ENCODE data around the gene RASGRP3.

The RASGRP3 gene

DNA sequence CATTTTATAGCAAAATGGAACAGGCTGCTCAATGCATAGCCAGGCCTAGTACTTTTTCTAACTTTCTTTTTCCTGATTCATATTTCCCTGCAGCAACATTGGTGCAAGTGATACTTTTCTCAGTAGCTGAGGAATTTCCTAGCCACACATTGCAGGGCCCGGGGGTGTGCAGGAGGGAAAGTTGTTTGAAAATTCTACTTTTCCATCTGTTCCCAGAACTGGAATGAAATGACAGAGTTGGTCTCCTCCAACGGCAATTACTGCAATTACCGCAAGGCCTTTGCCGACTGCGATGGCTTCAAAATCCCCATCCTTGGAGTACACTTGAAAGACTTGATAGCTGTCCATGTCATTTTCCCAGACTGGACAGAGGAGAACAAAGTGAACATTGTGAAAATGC is 50.5 kb downstream of the RASGRP3 start:
- no peak for DNase-seq

DNA sequence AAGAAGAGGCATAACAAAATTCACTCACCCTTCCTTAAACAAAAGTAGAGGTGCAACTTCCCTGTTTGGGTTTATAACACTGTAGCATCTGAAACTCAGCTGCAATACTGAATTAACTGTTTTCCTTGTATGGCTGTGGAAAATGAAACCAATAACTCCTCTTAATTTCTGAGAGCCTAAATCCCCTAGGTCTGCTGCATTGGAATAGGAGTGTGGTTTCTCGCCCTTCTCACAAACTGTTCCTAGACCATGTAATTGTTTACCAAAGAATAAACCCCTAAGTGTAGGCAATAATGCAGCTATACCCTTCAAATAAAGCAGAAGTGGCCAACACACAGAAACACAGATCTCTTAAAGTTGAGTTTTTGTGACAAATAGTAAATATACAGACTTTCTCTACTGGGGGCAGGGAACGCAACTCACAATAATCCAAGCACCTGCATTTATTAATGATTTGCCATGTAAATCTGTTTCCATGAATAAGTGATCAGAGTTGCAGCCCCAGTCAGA is 52.0 kb downstream of the RASGRP3 start:
- no peak for DNase-seq

DNA sequence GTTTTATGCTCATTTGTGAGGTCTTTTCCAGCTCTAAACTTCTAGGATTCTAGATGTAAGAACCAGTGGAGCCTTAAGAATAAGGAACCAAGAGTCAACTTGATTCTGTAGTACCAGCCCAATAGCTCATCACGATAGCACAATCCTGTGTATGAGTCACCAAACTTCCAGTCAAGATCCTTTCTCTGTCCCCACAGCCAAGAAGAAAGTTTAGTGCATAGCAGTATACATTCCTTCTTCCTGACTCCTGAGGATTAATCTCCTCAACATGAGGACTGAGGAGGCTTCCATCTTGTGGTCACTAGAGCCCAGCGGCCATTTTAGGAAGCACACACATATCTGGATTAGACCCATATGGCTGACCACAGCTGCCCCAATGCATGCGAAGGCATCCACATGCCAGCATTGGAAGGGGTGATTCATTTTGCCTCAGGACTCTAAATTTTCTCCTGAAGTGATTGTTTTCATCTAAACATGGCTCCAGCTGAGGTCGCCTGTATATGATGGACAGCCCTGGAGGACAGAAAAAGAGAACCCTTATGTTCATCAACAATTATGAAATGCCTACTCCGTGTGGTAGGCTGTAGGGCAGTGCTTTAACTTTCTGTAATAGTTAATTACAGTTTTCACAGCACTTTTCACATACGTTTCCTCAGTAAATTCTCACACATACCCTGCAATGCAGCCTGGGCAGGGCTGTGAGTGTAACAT is 53.5 kb downstream of the RASGRP3 start:
- DNase-seq: peak; percentile 92

DNA sequence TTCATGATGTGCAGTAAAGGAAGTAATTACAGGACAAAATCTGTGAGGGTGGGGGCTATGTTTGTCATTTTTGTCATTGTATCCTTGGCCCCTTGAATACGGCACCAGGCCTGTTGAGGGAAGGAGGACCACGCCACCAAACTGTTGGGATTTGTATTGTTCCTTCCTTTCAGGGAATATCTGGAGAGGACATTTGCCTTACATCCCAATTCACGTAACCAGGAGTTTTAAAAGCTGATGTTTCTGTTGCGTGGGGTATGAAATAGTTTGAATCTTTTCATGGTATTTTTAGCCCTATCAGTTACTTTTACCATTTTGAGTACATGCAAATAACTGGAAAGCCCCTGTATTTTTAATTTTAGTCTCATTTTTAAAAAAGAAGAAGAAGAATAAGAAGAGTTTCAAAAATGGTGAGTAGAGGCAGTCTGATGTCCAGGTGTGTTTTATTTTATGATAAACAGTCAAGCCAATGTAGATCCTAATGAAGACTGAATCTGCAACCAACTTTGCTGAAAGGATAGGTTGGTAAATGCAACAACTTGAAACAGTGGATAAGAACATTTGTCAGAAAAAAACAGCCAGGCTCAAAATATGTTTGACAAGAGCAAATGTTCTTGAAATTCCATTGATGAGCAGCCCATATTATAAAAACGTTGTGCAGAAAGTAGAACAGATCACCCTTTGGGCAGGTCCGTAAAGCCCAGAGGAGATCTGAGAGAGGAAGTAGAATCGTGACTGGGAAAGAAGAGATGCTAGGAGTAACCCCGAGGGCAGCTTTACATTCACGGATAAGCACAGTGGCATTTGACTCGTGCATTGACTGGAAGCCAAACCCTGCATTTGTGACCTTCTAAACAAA is 54.5 kb downstream of the RASGRP3 start:
- no peak for DNase-seq

DNA sequence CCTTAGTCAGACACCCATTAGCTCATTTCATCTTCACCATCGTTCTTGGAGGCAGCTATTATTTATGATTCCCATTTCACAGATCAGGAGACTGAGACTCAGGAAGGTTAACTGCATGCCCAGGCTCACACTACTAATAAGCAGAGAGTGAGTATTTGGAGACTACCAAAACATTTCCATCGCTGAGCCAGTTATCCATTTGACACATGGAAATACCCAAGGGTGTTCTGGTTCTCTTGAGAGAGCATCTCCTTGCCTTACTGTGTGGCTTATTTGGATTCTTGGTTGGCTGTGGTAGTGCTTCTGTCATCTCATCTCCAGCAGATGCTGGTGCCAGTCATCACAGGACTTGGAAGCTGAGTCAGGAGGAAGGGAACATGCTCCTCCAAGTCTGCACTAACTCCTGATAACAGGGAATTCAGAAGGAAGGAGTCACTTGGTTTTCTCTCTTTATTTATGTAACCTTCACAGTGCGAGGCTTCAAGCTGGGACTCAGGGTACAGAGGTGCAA is 55.2 kb downstream of the RASGRP3 start:
- peak; percentile 53 for DNase-seq

DNA sequence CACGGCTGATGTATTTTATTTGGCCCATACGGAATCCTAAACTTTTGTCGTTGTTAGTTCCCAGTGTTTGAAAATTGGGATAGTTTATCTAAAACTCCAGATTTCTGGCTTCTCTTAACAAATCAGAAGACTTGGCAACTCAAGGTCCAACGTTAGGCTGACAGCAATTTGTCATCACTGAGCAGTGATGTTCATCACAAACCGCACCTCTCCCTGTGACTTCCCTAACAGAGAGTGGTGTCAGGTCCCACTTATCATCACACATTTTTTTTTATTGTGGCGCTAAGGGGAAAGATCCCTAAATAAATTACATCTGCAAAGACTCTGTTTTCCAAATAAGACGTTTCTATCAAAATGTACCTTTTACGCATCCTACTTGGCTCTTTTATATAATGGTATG is 55.7 kb downstream of the RASGRP3 start:
- DNase-seq: no peak

DNA sequence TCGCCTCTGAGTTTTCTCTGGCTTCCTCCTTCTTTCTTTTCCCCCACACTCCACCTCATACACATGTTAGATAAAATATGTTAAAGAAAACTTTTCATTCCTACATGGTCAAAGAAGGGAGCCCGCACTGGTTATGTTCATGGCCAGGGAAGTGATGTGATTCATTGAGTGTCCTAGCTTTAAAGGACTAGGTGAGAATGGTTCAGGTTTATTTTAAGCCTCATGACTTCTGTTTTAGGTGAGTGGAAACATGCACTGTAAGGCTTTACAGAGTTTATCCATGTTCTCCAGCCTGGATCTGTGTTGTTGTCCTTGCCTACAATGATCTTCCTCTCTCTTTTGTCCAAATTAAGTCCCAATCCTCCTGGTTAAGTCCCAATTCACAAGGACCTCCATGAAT is 56.5 kb downstream of the RASGRP3 start:
- DNase-seq: no peak

DNA sequence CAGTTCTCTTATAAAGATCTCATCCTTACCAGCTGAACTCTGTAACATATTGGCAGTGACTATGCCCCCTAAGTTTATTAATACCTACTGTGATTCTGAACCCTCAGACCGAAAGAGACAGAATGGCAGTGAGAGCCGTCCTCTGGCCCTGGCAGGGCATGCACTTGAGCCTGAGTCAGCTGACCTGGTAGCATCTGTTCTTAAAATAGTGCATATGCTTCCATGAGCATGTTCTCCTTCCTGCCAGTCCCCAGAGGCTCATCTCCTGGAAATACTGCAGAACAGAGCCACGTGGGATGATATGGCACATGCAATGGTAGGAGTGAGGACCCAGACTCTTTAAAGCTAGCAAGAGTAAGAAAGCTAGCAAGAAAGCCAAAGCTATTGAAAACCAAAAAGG is 59.0 kb downstream of the RASGRP3 start:
- DNase-seq: no peak

DNA sequence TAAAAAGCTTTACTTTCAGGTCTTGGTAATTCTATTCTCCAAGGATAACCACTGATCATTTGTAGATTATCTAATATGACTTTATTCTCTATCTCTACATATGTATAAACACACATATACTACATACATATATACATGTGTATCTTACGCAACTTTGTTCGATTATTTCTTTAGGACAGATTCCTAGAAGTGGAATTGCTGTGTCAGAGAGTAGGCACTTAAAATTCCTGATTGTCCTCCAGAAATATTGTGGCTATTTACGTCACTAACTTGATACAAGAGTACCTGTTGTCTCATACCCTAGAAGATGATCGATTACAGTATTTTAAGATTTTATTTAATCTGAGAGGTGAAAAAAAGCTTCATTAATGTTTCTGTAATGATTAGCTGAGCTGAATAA is 64.8 kb downstream of the RASGRP3 start:
- DNase-seq: no peak

DNA sequence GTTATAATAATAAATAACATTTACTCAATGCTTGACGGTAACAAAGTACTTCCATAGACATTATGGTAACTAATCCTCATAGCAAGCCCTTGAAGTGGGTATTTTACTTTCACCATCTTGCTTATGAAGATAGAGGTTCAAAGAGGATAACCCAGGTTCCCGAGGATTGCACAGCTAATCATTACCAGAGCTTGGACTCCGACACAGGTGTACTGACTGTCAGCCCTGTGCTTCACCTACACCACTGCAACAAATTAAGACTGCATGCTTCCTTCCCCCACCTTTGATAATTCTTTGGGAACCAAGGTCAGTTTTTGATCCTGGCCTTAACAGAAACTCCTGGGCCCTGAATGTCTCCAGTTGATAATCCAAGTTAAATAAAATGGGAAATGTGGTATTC is 73.8 kb downstream of the RASGRP3 start:
- DNase-seq: no peak

DNA sequence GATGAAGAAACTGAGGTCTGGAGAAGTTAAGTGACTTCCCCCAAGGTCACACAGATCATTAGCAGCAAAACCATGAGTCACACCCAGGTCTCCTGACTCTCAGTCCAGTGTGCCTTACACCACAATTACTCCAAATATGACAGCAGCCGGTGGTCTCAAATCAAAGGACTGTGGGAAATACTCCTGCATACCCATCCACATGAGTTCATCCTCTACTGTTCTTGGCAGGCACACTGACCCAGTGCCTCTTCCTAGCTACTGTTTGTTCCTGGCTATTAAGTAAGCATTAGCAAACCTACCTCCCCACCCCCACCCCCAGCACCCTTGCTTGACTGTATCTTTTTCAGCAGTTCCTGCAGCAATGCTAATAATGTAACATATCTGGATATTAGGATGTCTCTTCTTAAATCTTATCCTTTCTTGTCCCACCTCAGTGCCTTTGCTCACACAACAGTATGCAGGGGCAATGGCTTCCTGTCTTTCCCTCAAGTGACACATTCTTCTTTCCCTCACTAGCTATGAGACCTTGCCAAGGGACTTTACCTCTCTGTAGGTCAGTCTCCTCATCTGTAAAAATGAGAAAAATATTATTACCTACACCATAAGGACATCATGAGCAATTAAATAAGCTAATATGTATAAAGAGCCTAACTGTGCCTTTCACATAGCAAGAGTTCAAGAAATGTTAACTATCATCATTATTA is 76.5 kb downstream of the RASGRP3 start:
- DNase-seq: peak; percentile 28

DNA sequence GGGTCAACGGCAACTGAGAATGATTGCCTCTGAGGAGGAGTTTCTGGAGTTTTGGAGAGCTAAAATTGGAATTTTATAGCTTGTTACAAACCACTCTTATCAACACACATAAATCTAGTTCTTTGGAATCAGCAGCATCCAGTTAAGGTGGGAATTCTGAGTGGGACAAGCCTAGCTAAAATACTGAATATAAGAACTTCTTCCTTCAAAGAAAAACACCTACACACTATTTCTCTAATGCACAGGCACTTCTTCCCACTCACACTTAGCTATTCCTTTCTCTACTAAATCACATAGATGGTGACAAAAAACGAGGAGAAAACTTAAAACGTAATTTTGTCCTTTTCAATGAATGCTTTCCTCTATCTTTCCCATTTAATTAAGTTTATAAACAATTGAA is 79.2 kb downstream of the RASGRP3 start:
- no peak for DNase-seq

DNA sequence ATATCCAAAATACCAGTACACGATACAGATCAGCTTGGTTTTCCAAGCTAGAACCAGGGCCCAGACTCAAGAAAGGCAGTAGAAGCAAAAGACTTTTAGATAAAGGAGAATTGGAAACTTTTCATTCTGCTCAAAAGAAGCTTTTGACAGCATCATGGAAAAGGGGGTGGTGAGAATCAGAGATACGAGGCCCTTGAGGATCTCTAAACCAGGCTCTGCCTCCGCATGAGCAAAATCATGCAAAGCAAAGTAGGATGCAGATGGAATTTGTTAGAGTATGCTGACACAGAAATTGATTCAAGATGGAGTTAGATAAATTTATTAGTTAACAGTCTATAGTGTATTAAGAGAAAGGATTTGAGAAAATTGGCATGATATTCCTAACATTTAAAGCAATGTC is 82.9 kb downstream of the RASGRP3 start:
- DNase-seq: no peak

DNA sequence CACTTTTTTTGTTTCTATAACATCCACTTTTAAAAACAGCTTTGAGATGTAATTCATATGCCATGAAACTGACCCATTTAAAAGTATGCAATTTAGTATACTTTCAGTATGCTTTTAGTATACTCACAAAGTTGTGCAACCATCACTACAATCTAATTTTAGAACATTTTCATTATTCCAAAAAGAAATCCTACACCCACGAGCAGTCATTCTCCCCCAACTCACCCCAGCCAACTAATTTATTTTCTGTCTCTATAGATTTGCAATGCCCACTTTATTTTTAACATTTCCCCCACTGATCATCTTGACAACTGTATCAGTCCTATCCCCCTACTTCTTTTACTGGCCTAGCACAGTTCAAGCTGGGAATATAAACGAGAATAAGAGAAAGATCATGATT is 83.6 kb downstream of the RASGRP3 start:
- DNase-seq: no peak

DNA sequence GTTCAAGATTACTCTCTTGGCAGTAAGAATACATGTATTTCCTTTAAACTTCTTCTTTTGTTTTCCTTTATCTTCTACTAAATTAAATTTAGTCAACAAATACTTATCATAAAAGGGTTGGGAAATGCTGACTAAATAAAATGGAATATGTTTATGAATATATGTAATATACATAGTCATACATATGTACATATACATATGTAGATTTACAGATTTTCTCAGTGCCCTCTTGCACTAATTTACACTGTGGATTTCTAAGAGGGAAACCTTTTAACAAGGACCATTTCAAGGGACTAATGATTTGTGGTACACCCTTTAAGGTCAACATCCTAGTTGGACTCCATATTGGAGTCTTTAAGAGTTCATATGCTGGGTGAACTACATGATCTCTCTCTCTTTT is 85.4 kb downstream of the RASGRP3 start:
- DNase-seq: no peak

DNA sequence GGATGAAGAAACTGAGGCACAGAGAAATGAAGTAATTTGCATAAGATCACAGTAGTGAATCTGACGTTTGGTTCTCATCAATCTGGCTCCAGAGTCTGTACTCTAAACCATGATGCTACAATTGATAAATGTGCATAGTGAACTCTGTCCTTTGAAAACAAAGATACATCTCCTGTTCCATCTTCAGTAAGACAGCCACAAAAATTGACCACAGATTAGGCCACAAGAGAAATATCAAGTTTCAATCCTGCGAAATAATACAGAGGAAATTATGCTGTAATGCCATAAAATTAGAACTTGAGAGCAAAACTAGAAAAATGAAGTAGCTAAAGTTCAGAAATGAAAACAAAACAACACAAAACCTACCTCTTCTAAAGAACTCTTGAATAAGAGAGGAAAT is 94.2 kb downstream of the RASGRP3 start:
- no peak for DNase-seq

DNA sequence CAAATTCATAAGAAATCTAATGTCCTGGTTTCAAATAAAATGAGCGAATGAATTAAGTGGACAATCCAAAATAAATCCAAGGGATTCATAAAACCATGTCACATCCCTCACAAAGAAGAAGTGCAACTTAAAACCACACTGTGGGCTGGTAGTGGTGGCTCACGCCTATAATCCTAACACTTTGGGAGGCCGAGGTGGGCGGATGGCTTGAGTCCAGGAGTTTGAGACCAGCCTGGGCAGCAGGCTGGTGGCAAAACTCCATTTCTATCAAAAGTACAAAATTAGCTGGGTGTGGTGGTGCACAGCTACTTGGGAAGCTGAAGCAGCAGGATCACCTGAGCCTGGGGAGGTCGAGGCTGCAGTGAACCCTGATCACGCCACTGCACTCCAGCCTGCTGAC is 97.2 kb downstream of the RASGRP3 start:
- no peak for DNase-seq

DNA sequence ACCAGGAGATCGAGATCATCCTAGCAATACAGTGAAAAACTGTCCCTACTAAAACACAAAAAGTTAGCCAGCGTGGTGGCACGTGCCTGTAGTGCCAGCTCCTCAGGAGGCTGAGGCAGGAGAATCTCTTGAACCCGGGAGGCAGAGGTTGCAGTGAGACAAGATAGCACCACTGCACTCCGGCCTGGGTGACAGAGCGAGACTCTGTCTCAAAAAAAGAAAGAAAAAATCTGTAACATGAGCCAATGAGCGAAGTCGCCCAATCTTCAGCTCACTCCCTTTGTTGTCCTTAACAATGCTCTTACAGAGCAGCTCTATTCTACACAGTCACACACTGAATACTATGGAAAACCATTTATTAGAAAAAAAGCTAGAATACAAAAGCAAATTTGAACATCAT is 100.6 kb downstream of the RASGRP3 start:
- no peak for DNase-seq

DNA sequence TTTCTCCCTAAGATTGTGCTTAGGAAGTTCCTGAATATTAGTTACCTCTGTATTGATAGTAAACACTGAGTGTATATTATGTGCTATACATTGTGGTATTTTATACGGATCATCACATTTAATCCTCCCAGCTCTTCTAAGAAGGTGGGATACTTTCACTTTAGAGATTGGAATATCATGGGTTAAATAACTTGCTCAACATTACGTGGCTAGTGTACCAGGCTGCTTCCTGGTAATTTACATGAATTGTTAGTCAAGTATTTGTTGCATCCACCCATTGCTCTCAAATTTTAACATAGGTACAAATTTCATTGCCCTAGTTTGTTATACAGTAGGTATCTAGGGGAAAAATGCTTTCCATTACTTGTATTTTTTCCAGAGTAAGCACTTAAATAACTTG is 101.2 kb downstream of the RASGRP3 start:
- no peak for DNase-seq

DNA sequence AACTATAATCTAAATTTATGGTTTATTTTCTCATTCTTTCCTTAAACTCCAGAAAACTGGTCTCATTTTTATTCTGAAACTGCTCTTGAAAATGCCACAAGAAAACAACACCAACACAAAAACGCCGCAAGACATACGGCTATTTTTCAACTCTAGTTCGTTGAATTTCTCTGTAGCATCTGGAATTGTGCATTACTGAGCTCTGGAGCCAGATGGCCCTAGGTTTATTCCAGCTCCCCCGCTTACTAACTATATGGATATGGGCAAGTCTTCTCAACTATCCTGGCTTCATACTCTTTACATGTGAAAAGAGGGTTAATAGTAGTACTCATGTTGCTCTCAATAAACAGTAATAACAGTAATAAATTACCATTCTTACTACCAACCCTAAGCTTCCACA is 102.8 kb downstream of the RASGRP3 start:
- no peak for DNase-seq

DNA sequence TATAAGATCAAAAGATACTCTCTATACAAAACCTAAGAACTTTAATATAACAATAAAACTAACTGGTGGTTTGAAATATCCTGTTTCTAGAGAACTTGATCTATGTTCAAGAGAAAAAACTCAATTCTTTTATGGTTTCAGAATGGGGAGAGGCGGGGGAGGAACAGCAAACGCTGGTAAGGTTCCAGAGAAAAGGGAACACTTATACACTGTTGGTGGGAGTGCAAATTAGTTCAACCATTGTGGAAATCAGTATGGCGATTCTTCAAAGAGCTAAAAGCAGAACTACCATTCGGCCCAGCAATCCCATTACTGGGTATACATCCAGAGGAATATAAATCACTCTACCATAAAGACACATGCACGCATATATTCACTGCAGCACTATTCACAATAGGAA is 105.4 kb downstream of the RASGRP3 start:
- DNase-seq: no peak

DNA sequence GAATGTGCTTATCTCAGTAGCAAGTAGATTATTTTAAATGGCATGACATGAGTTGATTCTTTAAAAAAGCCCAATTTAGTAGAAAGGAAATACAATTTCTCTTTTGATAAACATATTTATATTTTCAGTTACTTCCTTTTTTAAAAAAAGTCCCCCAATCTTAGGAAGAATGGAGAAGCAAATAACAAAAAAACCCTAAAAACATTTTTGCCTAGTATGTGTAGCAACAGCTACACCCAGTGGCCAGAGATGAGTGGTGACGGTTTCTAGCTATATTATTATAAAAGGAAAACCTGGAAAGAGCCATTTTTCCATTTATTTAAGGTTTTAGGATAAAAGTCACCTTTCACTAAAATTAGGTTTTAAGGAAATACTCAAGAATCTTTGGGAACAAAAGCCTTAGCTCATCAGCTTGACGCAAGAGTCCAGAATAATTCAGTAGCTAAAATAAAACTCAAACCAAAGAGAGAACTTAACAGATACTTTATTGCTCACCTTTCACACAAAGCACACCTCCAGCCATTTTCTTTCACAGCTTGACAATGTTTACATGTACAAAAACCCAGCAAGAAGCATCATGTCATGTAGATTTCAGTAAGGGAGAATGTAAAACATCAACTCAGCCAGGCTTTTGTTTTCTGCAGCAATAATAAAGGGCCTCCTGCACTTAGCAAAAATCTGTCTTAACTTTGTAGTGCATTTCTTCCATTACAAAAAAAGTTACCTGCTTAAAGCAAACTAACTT is 106.9 kb downstream of the RASGRP3 start:
- no peak for DNase-seq

DNA sequence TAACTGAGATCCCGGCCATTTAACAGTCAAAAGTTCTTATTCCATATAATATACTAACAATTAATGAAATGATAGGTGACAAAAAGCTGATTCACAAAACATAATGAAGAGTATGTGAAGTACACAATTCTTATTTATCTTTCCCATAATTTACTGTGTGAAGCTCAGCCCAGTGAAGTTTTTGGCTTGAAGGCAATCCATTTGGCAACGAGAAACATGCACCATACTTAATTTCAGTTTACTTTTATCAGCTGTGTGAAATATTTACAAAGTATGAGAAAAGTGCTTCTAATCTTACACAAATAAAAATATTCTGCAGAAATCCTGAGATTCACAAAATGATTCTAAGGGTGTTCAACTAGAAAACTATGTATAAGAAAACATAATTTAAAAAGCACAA is 110.3 kb downstream of the RASGRP3 start:
- DNase-seq: no peak
